ENCODE results near the gene MTOR.

The MTOR gene

GRCh38 chr1:11198851-11199594, 63.3 kb downstream of the MTOR start:
- Histone ChIP-seq H3K4me3 (ENCODE audit: low read length) (no peak overlapping the region), H3K4me1 (ENCODE audit: low read length) (no peaks in the 10 kb centered on the region), H3K79me2 (ENCODE audit: low read length) (no peaks in the 10 kb centered on the region), H3K9me3 (replicated peaks; ENCODE audit: insufficient read depth, low read length) (no peaks in the 10 kb centered on the region), H3F3A (ENCODE audit: insufficient read depth, low read length) (no peaks in the 10 kb centered on the region; the same call in 1 of the 2 replicates), H3K4me2 (ENCODE audit: low read depth, low read length) (no peak overlapping the region), H3K9ac (ENCODE audit: low read length) (no peak overlapping the region), H3K9me2 (replicated peaks; ENCODE audit: insufficient read depth, low read length) (no peaks in the 10 kb centered on the region), H4K20me1 (ENCODE audit: insufficient read depth, low read length) (no peaks in the 10 kb centered on the region), H3K27me3 (replicated peaks; ENCODE audit: insufficient read depth, low read length) (no peaks in the 10 kb centered on the region), H2AFZ (ENCODE audit: low read length) (no peak overlapping the region), H3K36me3 (replicated peaks; ENCODE audit: insufficient read depth, low read length) (0 out of 2 replicates have a peak, but pooled peaks cover 3% of the 10 kb centered on the region), H3K27ac (ENCODE audit: low read length) (no peak overlapping the region)
- no peak for DNase-seq
- TF ChIP-seq EZH2phosphoT487 (IDR thresholded peaks at IDR 0.05; ENCODE audit: low read length) (no peak), EZH2 (optimal IDR thresholded peaks at IDR 0.05; ENCODE audit: low read depth, low read length) (no peak)
- TF ChIP-seq, protein P1, sequence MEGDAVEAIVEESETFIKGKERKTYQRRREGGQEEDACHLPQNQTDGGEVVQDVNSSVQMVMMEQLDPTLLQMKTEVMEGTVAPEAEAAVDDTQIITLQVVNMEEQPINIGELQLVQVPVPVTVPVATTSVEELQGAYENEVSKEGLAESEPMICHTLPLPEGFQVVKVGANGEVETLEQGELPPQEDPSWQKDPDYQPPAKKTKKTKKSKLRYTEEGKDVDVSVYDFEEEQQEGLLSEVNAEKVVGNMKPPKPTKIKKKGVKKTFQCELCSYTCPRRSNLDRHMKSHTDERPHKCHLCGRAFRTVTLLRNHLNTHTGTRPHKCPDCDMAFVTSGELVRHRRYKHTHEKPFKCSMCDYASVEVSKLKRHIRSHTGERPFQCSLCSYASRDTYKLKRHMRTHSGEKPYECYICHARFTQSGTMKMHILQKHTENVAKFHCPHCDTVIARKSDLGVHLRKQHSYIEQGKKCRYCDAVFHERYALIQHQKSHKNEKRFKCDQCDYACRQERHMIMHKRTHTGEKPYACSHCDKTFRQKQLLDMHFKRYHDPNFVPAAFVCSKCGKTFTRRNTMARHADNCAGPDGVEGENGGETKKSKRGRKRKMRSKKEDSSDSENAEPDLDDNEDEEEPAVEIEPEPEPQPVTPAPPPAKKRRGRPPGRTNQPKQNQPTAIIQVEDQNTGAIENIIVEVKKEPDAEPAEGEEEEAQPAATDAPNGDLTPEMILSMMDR (IDR thresholded peaks at IDR 0.05; ENCODE audit: low read length) = no peak

DNA sequence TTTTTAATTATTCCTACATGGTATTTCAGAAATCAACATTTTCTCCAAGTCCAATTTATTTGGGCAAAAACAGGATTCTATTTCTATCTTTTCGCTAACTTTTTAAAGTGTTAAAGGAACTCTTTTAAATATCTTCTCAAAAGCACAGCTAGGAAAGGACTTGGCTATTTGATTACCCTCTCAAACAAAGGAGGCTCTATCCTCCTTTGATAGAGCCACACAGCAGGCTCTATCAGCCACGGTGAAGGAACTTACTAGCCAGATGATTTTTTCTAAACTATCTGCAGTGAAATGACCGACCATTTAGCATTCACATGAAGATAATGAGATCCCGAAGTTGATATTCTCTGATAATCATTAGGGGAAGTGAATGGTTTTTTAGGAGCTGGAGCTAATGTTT, 64.1 kb downstream of the MTOR start:
- no peak for TF ChIP-seq EZH2 (optimal IDR thresholded peaks at IDR 0.05; ENCODE audit: low read depth, low read length)
- no peak for TF ChIP-seq EZH2phosphoT487 (IDR thresholded peaks at IDR 0.05; ENCODE audit: low read length)
- TF ChIP-seq, protein P1 (IDR thresholded peaks at IDR 0.05; ENCODE audit: low read length) = no peak
- no peak overlapping the region for H3K9ac ChIP-seq (ENCODE audit: low read length)
- no peak overlapping the region for H3K4me3 ChIP-seq (ENCODE audit: low read length)
- H2AFZ ChIP-seq (ENCODE audit: low read length) = no peak overlapping the region
- H3K79me2 ChIP-seq (ENCODE audit: low read length) = no peaks in the 10 kb centered on the region
- H3K9me2 ChIP-seq (replicated peaks; ENCODE audit: insufficient read depth, low read length) = no peaks in the 10 kb centered on the region
- H4K20me1 ChIP-seq (ENCODE audit: insufficient read depth, low read length) = no peaks in the 10 kb centered on the region
- no peaks in the 10 kb centered on the region for H3K4me1 ChIP-seq (ENCODE audit: low read length)
- no peaks in the 10 kb centered on the region for H3K9me3 ChIP-seq (replicated peaks; ENCODE audit: insufficient read depth, low read length)
- 0 out of 2 replicates have a peak, but pooled peaks cover 3% of the 10 kb centered on the region for H3K36me3 ChIP-seq (replicated peaks; ENCODE audit: insufficient read depth, low read length)
- no peaks in the 10 kb centered on the region for H3K27me3 ChIP-seq (replicated peaks; ENCODE audit: insufficient read depth, low read length)
- no peak overlapping the region for H3K27ac ChIP-seq (ENCODE audit: low read length)
- no peaks in the 10 kb centered on the region; the same call in 1 of the 2 replicates for H3F3A ChIP-seq (ENCODE audit: insufficient read depth, low read length)
- H3K4me2 ChIP-seq (ENCODE audit: low read depth, low read length) = no peak overlapping the region
- DNase-seq = no peak

DNA sequence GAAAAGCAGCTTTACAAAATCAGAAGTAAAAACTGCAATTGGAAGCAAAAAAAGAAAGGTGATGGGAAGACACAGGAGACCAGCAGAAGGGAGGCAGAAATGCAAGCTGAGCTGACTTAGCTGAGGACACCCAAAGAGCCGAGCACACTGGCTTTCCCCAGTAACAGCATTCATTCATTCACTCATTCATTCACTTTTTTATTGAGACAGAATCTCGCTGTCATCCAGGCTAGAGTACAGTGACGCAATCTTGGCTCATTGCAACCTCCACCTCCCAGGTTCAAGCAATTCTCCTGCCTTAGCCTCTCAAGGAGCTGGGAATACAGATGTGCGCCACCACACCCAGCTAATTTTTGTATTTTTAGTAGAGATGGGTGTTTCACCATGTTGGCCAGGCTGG, 65.0 kb downstream of the MTOR start:
- TF ChIP-seq, protein P1 (IDR thresholded peaks at IDR 0.05; ENCODE audit: low read length) = no peak
- TF ChIP-seq EZH2 (optimal IDR thresholded peaks at IDR 0.05; ENCODE audit: low read depth, low read length) = no peak
- TF ChIP-seq EZH2phosphoT487 (IDR thresholded peaks at IDR 0.05; ENCODE audit: low read length) = no peak
- Histone ChIP-seq H4K20me1 (ENCODE audit: insufficient read depth, low read length) (no peaks in the 10 kb centered on the region), H2AFZ (ENCODE audit: low read length) (no peak overlapping the region), H3K4me3 (ENCODE audit: low read length) (no peak overlapping the region), H3K79me2 (ENCODE audit: low read length) (no peaks in the 10 kb centered on the region), H3K27ac (ENCODE audit: low read length) (no peak overlapping the region), H3K9me2 (replicated peaks; ENCODE audit: insufficient read depth, low read length) (no peaks in the 10 kb centered on the region), H3K36me3 (replicated peaks; ENCODE audit: insufficient read depth, low read length) (0 out of 2 replicates have a peak, but pooled peaks cover 3% of the 10 kb centered on the region), H3K4me2 (ENCODE audit: low read depth, low read length) (no peak overlapping the region), H3K4me1 (ENCODE audit: low read length) (no peaks in the 10 kb centered on the region), H3F3A (ENCODE audit: insufficient read depth, low read length) (no peaks in the 10 kb centered on the region; the same call in 1 of the 2 replicates), H3K27me3 (replicated peaks; ENCODE audit: insufficient read depth, low read length) (no peaks in the 10 kb centered on the region), H3K9me3 (replicated peaks; ENCODE audit: insufficient read depth, low read length) (no peaks in the 10 kb centered on the region), H3K9ac (ENCODE audit: low read length) (no peak overlapping the region)
- no peak for DNase-seq
